Astrocyte of the spinal cord (primary cell): ENCODE data around the gene MAGEL2.
"Not testable (repeated sequence)": the region's sequence is repeated elsewhere in the genome, so short reads cannot be mapped to it uniquely, and the experiment has no call there.

Experiments
- DNase-seq: peaks from one replicate; pipeline ENCODE4 v3.0.0; 2011; ENCODE audit warnings: low read depth, low spot score
- H3K4me3 ChIP-seq: 2 replicates; pipeline ENCODE4 v1.5.1; 2011; ENCODE audit warnings: low read depth, mild to moderate bottlenecking, low read length, moderate library complexity
- CTCF ChIP-seq: IDR thresholded peaks from 2 replicates; pipeline ENCODE4 v1.5.1; 2012; ENCODE audit warnings: low read depth, mild to moderate bottlenecking, low read length, inconsistent platforms
- in situ Hi-C: cut with HindIII; loops from 2 replicates; pipeline ENCODE4 v1.10.0; 2017; ENCODE audit warnings: low sequenced_read_pairs

The MAGEL2 gene

GRCh38 chr15:23628612-23629233 is 18.9 kb downstream of the MAGEL2 start:
- TF ChIP-seq CTCF, result no peak
- DNase-seq, result no peak
- H3K4me3 ChIP-seq, result no peak overlapping the region
- in situ Hi-C loops, result no loop called here

- no peak for TF ChIP-seq CTCF
- H3K4me3 ChIP-seq, result no peak overlapping the region
- in situ Hi-C loops, result no loop called here
- no peak for DNase-seq
Measured at GRCh38 chr15:23616536-23616935, 31.1 kb downstream of the MAGEL2 start.

GRCh38 chr15:23606226-23606625 is 41.4 kb downstream of the MAGEL2 start:
- in situ Hi-C loops, result no loop called here
- DNase-seq, result no peak
- no peak for TF ChIP-seq CTCF
- H3K4me3 ChIP-seq, result no peak overlapping the region

GRCh38 chr15:23602124-23602523 is 45.5 kb downstream of the MAGEL2 start:
- TF ChIP-seq CTCF, result no peak
- in situ Hi-C loops, result no loop called here
- no peak for DNase-seq
- H3K4me3 ChIP-seq, result no peak overlapping the region

GRCh38 chr15:23599053-23599452 is 48.6 kb downstream of the MAGEL2 start:
- in situ Hi-C loops, result no loop called here
- DNase-seq, result no peak
- no peak overlapping the region for H3K4me3 ChIP-seq
- no peak for TF ChIP-seq CTCF

- in situ Hi-C loops, DNase-seq, H3K4me3 ChIP-seq: not testable (repeated sequence)
Measured at GRCh38 chr15:23597278-23597677, 50.4 kb downstream of the MAGEL2 start.

GRCh38 chr15:23596736-23597135 is 50.9 kb downstream of the MAGEL2 start:
- DNase-seq, result no peak
- no peak overlapping the region for H3K4me3 ChIP-seq
- in situ Hi-C loops, result no loop called here
- no peak for TF ChIP-seq CTCF
